OCI-LY1 (cell line): ENCODE measurements around the gene CENPX.

Experiments
- EZH2 ChIP-seq: fragments of 200-600 bp; sonication (generic), shearing (Covaris generic); IDR thresholded peaks from 2 replicates; pipeline ENCODE4 v1.8.0; 2017; ENCODE audit warnings: borderline replicate concordance, mixed run types, mild to moderate bottlenecking, antibody characterized with exemption, low read length, moderate library complexity, mixed read lengths
- TF ChIP-seq, protein P1 (sequence below): fragments of 200-600 bp; sonication (generic), shearing (Covaris generic); IDR thresholded peaks from 2 replicates; pipeline ENCODE4 v1.5.1; 2017; ENCODE audit warnings: mild to moderate bottlenecking, antibody characterized with exemption, low read length, moderate library complexity, mixed read lengths

DNA sequence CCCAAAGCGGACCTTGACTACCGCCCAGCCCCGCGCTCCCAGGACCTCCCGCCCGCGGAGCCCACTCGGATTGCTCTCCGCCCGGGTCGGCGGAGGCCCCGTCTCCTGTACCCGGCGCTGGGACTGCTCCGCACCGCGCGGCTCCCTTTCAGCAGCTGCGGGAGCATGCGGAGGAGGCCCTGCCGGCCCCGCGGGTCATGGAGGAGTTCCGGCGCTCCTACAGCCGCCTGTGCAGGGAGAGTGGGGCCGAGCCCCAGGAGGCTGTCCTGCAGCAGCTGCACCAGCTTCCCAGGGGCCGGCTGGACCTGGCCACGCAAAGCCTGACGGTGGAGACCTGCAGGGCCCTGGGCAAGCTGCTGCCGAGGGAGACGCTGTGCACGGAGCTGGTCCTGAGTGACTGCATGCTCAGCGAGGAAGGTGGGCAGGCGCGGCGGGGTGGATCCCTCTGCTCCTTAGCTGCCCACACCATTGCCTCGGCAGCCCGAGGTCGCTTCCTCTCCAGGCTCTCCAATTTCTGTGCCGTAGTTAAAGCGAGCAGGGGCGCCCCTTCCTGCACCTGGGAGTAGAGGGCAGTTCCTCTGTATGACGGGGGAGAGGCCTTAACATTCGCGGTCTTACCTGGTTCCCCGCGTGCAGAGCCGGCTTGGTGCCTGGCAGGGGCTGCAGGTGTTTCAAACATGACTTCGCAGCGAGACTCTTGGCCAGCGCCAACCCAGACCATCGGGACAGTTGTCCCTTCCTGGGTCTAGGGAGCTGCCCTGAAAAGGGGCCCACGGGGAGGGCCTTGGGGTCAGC, 966 bp upstream of the CENPX start:
- TF ChIP-seq EZH2, result no peak
- TF ChIP-seq, protein P1, sequence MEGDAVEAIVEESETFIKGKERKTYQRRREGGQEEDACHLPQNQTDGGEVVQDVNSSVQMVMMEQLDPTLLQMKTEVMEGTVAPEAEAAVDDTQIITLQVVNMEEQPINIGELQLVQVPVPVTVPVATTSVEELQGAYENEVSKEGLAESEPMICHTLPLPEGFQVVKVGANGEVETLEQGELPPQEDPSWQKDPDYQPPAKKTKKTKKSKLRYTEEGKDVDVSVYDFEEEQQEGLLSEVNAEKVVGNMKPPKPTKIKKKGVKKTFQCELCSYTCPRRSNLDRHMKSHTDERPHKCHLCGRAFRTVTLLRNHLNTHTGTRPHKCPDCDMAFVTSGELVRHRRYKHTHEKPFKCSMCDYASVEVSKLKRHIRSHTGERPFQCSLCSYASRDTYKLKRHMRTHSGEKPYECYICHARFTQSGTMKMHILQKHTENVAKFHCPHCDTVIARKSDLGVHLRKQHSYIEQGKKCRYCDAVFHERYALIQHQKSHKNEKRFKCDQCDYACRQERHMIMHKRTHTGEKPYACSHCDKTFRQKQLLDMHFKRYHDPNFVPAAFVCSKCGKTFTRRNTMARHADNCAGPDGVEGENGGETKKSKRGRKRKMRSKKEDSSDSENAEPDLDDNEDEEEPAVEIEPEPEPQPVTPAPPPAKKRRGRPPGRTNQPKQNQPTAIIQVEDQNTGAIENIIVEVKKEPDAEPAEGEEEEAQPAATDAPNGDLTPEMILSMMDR, result no peak
